GM12874 (cell line): ENCODE data around the gene ILKAP.

ENCODE experiments used
- TF ChIP-seq, protein P1 (sequence below): IDR thresholded peaks from 2 replicates; pipeline ENCODE4 v1.5.1; 2011; ENCODE audit warnings: low read depth, mild to moderate bottlenecking, control low read depth, low read length, moderate library complexity; ENCODE audit not compliant: insufficient read depth

ILKAP gene

DNA sequence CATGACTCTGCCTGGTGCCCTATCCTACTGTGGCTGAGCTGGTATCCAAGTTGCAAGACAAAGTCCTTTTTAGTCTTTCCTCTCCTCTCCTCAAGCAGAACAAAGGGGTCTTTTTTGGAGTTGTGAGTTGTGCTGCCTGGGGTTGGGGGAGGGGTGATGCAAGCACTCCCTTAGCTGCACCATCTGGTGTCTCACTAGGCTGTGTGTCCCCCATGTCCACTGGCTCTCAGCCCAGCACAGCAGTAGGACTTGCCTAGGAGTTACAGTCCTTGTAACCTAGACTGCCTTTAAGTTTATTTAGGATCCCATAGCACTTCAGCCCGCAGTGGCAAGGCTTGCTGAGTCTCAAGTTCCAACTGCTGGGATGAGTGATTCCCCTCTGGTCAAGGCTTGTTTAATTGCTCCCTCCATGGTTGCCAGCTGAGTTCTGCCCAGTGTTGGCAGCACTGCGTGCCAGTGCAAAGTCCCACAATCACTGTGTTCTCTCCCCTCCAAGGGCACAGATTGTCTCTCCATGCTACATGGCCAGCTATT, 13.2 kb upstream of the ILKAP start:
- TF ChIP-seq, protein P1, sequence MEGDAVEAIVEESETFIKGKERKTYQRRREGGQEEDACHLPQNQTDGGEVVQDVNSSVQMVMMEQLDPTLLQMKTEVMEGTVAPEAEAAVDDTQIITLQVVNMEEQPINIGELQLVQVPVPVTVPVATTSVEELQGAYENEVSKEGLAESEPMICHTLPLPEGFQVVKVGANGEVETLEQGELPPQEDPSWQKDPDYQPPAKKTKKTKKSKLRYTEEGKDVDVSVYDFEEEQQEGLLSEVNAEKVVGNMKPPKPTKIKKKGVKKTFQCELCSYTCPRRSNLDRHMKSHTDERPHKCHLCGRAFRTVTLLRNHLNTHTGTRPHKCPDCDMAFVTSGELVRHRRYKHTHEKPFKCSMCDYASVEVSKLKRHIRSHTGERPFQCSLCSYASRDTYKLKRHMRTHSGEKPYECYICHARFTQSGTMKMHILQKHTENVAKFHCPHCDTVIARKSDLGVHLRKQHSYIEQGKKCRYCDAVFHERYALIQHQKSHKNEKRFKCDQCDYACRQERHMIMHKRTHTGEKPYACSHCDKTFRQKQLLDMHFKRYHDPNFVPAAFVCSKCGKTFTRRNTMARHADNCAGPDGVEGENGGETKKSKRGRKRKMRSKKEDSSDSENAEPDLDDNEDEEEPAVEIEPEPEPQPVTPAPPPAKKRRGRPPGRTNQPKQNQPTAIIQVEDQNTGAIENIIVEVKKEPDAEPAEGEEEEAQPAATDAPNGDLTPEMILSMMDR, result no peak

DNA sequence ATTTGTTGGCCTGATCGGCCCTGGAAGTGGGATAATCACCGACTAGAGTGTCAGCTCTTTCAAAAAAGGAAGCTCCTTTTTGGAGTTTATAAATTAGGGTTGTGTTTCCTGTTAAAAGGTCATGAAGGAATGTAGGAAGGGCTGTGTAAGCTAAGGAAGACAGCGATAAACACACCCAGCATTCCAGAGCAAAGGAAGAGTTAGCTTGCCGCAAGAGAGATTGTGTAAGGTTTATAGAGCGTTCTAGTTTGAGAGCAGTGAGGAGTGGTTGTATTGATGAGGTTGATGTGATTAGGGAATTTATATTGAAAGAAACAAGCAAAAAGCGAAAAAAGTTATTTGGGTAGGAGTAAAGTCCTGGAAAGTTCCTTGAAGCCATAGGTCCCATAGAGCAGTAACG, 3.5 kb upstream of the ILKAP start:
- TF ChIP-seq, protein P1, result no peak

DNA sequence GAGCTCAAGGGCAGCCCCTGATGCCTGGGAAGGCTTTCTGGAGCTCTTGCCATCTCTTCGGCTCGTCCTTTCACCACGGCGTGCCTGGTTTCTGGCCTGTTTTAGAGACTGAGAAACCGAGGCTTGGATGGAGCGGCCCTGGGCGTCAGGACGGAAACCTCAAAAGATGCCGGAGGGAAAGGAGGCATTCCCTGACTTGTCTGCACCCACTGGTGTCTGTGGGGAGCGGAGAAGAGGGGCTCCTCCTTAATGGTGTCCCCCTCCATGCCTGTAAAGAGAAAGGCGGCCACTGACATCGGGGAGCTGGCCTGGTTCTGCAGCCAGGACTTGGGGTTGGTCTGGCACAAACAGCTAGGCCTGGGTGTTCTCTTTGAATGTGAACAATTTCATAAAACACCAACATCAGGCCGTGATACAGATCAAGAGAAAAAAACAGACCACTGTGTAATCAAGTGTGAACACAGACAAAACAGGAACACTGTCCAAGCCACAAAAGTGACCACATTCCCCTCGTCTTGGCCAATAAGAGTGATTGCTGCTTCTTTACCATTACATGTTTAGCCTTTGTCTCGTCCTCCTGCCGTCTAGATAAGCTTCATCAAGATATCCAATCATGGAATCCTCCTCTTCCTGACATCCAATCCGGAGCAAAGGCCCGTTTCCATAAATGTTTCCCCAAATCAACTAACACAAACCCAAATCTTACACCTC, 633 bp upstream of the ILKAP start:
- TF ChIP-seq, protein P1, result no peak

DNA sequence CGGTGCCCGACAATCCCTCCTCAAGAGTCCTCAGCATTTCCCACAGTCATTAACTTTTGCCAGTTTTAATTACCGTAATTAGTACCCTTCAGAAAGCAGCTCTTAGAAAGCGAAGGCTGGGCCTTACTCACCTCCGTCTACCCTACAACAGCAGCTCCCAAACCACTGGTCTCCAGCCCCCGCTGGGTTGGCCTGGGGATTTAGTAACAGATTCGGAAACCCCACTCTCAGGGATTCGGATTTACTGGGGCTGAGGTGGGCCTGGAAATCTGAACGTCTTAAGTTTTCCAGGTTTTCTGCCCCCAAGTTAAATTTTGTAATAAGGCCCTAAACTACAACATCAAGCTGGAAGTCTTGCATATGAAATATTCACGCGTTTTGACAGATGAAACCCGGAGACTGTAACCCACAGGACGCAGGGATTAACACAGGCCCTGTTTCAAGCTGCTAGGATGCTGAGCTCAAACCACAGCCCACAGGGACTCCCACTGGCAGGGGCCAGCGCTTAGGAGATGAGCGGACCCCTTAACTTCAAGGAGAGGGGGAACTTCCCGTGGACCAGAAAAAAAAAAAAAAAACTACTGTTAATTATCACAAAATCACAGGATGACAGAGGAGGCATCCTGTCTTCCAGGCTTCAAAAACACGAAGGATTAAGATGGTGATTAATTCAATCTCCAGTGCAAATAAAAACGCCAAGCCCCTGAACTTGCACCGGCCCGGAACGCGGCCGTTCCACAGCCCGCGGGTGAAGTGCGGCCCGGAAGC, 985 bp downstream of the ILKAP start:
- TF ChIP-seq, protein P1, result no peak

DNA sequence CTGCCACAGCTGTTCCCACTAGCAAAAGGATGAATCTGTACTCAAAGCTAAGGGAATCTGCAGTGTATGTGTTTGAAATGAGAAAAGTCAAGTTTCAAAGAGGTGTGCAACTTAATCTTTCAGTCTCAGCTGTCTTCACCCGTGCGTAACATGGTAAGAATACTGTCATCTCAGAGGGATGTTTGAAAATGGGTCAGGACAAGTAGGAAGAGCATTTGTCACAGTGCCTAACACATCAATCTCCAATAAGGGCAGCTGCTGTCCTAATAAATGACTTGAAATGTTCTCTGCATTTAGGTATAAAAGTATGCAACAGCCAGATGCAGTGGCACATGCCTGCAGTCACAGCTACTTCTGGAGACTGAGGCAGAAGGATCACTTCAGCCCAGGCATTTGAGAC, 13.1 kb downstream of the ILKAP start:
- TF ChIP-seq, protein P1, result no peak

DNA sequence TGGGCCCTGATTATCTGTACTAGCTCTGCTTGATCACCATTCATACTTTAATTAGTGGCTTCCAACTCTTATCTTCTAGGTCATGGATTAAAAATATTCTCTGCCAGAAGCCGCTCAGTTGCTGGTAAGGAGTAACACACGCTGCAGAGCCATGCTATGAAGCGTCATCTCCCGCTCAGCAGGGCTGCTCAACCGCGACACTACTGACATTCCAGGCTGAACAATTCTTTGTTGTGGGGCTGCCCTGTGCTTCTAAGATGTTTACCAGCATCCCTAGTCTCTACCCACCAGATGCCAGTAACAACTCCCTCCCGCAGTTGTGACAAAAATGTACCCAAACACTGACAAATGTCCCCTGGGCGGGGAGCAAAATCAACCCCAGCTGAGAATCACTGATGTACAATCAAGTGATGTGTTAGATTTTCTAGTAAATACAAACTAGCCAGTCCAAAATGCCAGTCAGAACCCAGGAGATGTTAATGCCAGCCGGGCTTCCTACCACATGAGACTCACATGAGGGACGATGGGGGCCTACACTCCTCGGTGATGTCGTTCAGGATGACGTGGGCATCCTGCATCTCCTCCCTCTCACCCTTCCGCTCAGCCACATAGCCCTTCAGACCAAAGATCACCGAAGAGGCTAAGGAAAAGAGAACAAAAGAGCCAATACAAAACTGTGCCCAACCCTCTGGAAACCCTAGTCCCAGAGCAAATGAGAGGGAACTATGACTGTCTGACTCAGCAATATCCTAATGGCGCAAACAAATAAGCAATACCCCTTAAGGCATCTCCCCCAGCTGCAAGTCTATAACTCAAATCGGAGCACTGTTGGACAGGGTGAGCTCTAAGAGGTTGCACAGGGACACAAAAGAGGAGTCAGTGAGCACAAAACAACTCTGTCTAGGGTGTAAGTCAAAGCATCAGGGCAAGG, 15.6 kb downstream of the ILKAP start:
- TF ChIP-seq, protein P1, result no peak
